OCI-LY1 (cell line): ENCODE results near the gene TMEM107.

Experiments
- H2AFZ ChIP-seq: fragments of 200-600 bp; sonication (generic), shearing (Covaris generic); 2 replicates; pipeline ENCODE4 v1.6.0; 2014; ENCODE audit warnings: antibody characterized with exemption, mild to moderate bottlenecking, low read length
- H3F3A ChIP-seq: fragments of 200-600 bp; sonication (generic), shearing (Covaris generic); 2 replicates; pipeline ENCODE4 v1.6.0; 2014; ENCODE audit warnings: mild to moderate bottlenecking, antibody characterized with exemption, low read length, moderate library complexity; ENCODE audit not compliant: insufficient read depth
- H3K27ac ChIP-seq: fragments of 200-600 bp; sonication (generic); 2 replicates; pipeline ENCODE4 v1.5.1; 2014; ENCODE audit warnings: low read length, mixed run types, mild to moderate bottlenecking, low read depth; ENCODE audit not compliant: poor library complexity, severe bottlenecking
- H3K27me3 ChIP-seq: fragments of 200-600 bp; sonication (generic); 2 replicates; pipeline ENCODE4 v1.6.0; 2014; ENCODE audit warnings: antibody characterized with exemption, mild to moderate bottlenecking, low read length, moderate library complexity; ENCODE audit not compliant: insufficient read depth
- H3K36me3 ChIP-seq: fragments of 200-600 bp; sonication (generic); 2 replicates; pipeline ENCODE4 v1.6.1; 2014; ENCODE audit warnings: mild to moderate bottlenecking, antibody characterized with exemption, low read length, moderate library complexity, mixed read lengths; ENCODE audit not compliant: insufficient read depth
- H3K4me1 ChIP-seq: fragments of 200-600 bp; sonication (generic); 2 replicates; pipeline ENCODE4 v1.5.1; 2014; ENCODE audit warnings: mild to moderate bottlenecking, low read length, moderate library complexity; ENCODE audit not compliant: insufficient read depth, severe bottlenecking
- H3K4me2 ChIP-seq: fragments of 200-600 bp; sonication (generic), shearing (Covaris generic); 2 replicates; pipeline ENCODE4 v1.6.1; 2014; ENCODE audit warnings: low read length
- H3K4me3 ChIP-seq: fragments of 200-600 bp; sonication (generic); 2 replicates; pipeline ENCODE4 v1.5.1; 2014; ENCODE audit warnings: low read length, low read depth, mild to moderate bottlenecking, mixed read lengths; ENCODE audit not compliant: poor library complexity, severe bottlenecking
- H3K79me2 ChIP-seq: fragments of 200-600 bp; shearing (Covaris generic); 2 replicates; pipeline ENCODE4 v1.6.1; 2016; ENCODE audit warnings: mixed run types, low read length, mixed read lengths; ENCODE audit not compliant: insufficient read depth
- H3K9ac ChIP-seq: fragments of 200-600 bp; sonication (generic), shearing (Covaris generic); 2 replicates; pipeline ENCODE4 v1.6.1; 2014; ENCODE audit warnings: mild to moderate bottlenecking, low read length, mixed read lengths
- H3K9me2 ChIP-seq: fragments of 200-600 bp; sonication (generic), shearing (Covaris generic); 2 replicates; pipeline ENCODE4 v1.6.1; 2014; ENCODE audit warnings: low read depth, mild to moderate bottlenecking, low read length, mixed read lengths
- H3K9me3 ChIP-seq: fragments of 200-600 bp; shearing (Covaris generic); 2 replicates; pipeline ENCODE4 v1.6.1; 2014; ENCODE audit warnings: low read length, mixed read lengths
- H4K20me1 ChIP-seq: fragments of 200-600 bp; sonication (generic), shearing (Covaris generic); 2 replicates; pipeline ENCODE4 v1.6.0; 2016; ENCODE audit warnings: mild to moderate bottlenecking, low read length; ENCODE audit not compliant: insufficient read depth
- CTCF ChIP-seq: fragments of 200-600 bp; sonication (generic), shearing (Covaris generic); IDR thresholded peaks from 2 replicates; pipeline ENCODE4 v1.5.1; 2017; ENCODE audit warnings: mild to moderate bottlenecking, antibody characterized with exemption, low read length, moderate library complexity, mixed read lengths
- EZH2 ChIP-seq: fragments of 200-600 bp; sonication (generic), shearing (Covaris generic); IDR thresholded peaks from 2 replicates; pipeline ENCODE4 v1.8.0; 2017; ENCODE audit warnings: borderline replicate concordance, mixed run types, mild to moderate bottlenecking, antibody characterized with exemption, low read length, moderate library complexity, mixed read lengths

TMEM107 gene

GRCh38 chr17:8176197-8176940 is at the start of gene TMEM107:
Gene TMEM107, minus strand, starts transcription at chr17:8176380. Its CDS starts 94 bp downstream, at chr17:8176286.
- Histone ChIP-seq H3K4me3 (peak within 1 kb of the TSS; percentile 89), H3K36me3 (no peaks in the 10 kb centered on the region), H3K9me3 (no peaks in the 10 kb centered on the region), H3K9ac (peak within 1 kb of the TSS; percentile 92), H3K9me2 (no peaks in the 10 kb centered on the region), H2AFZ (peak within 1 kb of the TSS; percentile 76; the same call in 1 of the 2 replicates), H3K27me3 (no peaks in the 10 kb centered on the region), H3K79me2 (no peaks in the 10 kb centered on the region), H3F3A (no peaks in the 10 kb centered on the region), H3K4me2 (peak within 1 kb of the TSS; percentile 98), H3K27ac (peak within 1 kb of the TSS; percentile 95), H4K20me1 (no peaks in the 10 kb centered on the region), H3K4me1 (peaks cover 45% of the 10 kb centered on the region)
- TF ChIP-seq CTCF (no peak), EZH2 (no peak)

- H3F3A ChIP-seq: no peaks in the 10 kb centered on the region; the same call in 1 of the 2 replicates
- H3K4me1 ChIP-seq: peaks cover 14% of the 10 kb centered on the region
- no peak overlapping the region for H3K27ac ChIP-seq
Observed at GRCh38 chr17:8224891-8225812, 49.0 kb upstream of the TMEM107 start.

More at GRCh38 chr17:8224891-8225812, 49.0 kb upstream of the TMEM107 start:
- Histone ChIP-seq H3K9me2 (no peaks in the 10 kb centered on the region), H3K4me3 (no peak overlapping the region), H3K79me2 (no peaks in the 10 kb centered on the region), H3K27me3 (no peaks in the 10 kb centered on the region), H3K9me3 (no peaks in the 10 kb centered on the region), H4K20me1 (no peaks in the 10 kb centered on the region), H3K9ac (no peak overlapping the region), H3K4me2 (no peak overlapping the region), H3K36me3 (peaks cover 37% of the 10 kb centered on the region), H2AFZ (no peak overlapping the region)
- TF ChIP-seq EZH2 (no peak), CTCF (no peak)
